SH-SY5Y (cell line): ENCODE measurements around the gene SPSB3.

Source experiments
- GATA2 ChIP-seq: IDR thresholded peaks from 2 replicates; pipeline ENCODE4 v1.6.1; 2011; ENCODE audit warnings: mild to moderate bottlenecking, low read depth, low read length
- GATA3 ChIP-seq: IDR thresholded peaks from 2 replicates; pipeline ENCODE4 v1.6.1; 2011; ENCODE audit warnings: low read depth, mild to moderate bottlenecking, low read length, moderate library complexity

SPSB3 gene

GRCh38 chr16:1769402-1770300 is 12.7 kb downstream of the SPSB3 start:
- no peak for TF ChIP-seq GATA3
- no peak for TF ChIP-seq GATA2

GRCh38 chr16:1768767-1769401 is 13.5 kb downstream of the SPSB3 start:
- TF ChIP-seq GATA2 (no peak), GATA3 (no peak)

GRCh38 chr16:1768061-1768766 is 14.2 kb downstream of the SPSB3 start:
- TF ChIP-seq GATA2: no peak
- no peak for TF ChIP-seq GATA3

- no peak for TF ChIP-seq GATA2
- TF ChIP-seq GATA3: no peak
These were observed 15.0 kb downstream of the SPSB3 start for GRCh38 chr16:1767116-1767994.

- TF ChIP-seq GATA2 (no peak), GATA3 (no peak)
These were observed 15.7 kb downstream of the SPSB3 start for GRCh38 chr16:1766701-1767100.

- TF ChIP-seq GATA3: no peak
- no peak for TF ChIP-seq GATA2
These were observed 16.1 kb downstream of the SPSB3 start for GRCh38 chr16:1766231-1766630.

- TF ChIP-seq GATA2 (no peak), GATA3 (no peak)
These were observed 16.5 kb downstream of the SPSB3 start for GRCh38 chr16:1765826-1766225.

- no peak for TF ChIP-seq GATA2
- TF ChIP-seq GATA3: no peak
These were observed 17.4 kb downstream of the SPSB3 start for GRCh38 chr16:1764971-1765370.

GRCh38 chr16:1763521-1764511 is 18.6 kb downstream of the SPSB3 start:
- no peak for TF ChIP-seq GATA2
- no peak for TF ChIP-seq GATA3

- TF ChIP-seq GATA3: no peak
- no peak for TF ChIP-seq GATA2
These were observed 19.4 kb downstream of the SPSB3 start for GRCh38 chr16:1762879-1763520.

- no peak for TF ChIP-seq GATA3
- TF ChIP-seq GATA2: no peak
These were observed 20.0 kb downstream of the SPSB3 start for GRCh38 chr16:1762196-1762878.
